Upper lobe of right lung (tissue), 1 donor: ENCODE measurements around the gene NR1I3. TPM values are rescaled to one million over a fixed set of nuclear protein-coding genes. Genes with fewer than 3 reads are reported as not detected.

ENCODE experiments used
- ATAC-seq: fragments of 200-7000 bp; cut with Tn5 transposase; one replicate; pipeline ENCODE4 v1.9.1; 2020; ENCODE audit warnings: mild to moderate bottlenecking, moderate library complexity
- DNase-seq: peaks from one replicate; pipeline ENCODE4 v3.0.0-alpha.2; 2020
- H3K27ac ChIP-seq: fragments of 200-600 bp; one replicate; pipeline ENCODE4 v1.8.0; 2022
- H3K27me3 ChIP-seq: fragments of 200-600 bp; one replicate; pipeline ENCODE4 v1.8.0; 2022; ENCODE audit warnings: mild to moderate bottlenecking
- H3K36me3 ChIP-seq: fragments of 200-600 bp; one replicate; pipeline ENCODE4 v1.8.0; 2022
- H3K4me1 ChIP-seq: fragments of 200-600 bp; one replicate; pipeline ENCODE4 v1.8.0; 2022
- H3K4me3 ChIP-seq: fragments of 200-600 bp; one replicate; pipeline ENCODE4 v1.8.0; 2022; ENCODE audit warnings: mild to moderate bottlenecking
- H3K9me3 ChIP-seq: fragments of 200-600 bp; one replicate; pipeline ENCODE4 v1.8.0; 2022
- CTCF ChIP-seq: fragments of 200-600 bp; IDR thresholded peaks from one replicate; pipeline ENCODE4 v1.8.0; 2022; ENCODE audit warnings: antibody characterized with exemption
- intact Hi-C: fragments of 100-400 bp; cut with DNase I; formaldehyde crosslinking; loops from one replicate; pipeline ENCODE4 v1.11.0; 2022
- total RNA-seq: library from RNA; stranded (reverse); fragmentation: NEBNext Ultra II Directional; extraction: Animal tissue kit (Norgen Biotek cat#: 25700); gene quantifications from one replicate; pipeline ENCODE4 v1.2.1, GENCODE V29; 2021
- donor health status: DM: no; HTN: yes; CAD: no; lungs with severe emphysema.

Gene NR1I3
- total RNA-seq, 1 donor from 2014 or later = not detected

GRCh38 chr1:161218301-161219077 is 19.5 kb downstream of the NR1I3 start:
- Histone ChIP-seq H3K27me3 (no peaks in the 10 kb centered on the region), H3K4me3 (peak overlapping the region; percentile 28), H3K27ac (no peak overlapping the region), H3K4me1 (no peaks in the 10 kb centered on the region), H3K9me3 (no peaks in the 10 kb centered on the region), H3K36me3 (peaks cover 19% of the 10 kb centered on the region)
- intact Hi-C loops = no loop called here
- ATAC-seq = no peak
- no peak for DNase-seq
- TF ChIP-seq CTCF = no peak

- DNase-seq (no peak), ATAC-seq (no peak)
- peak overlapping the region; percentile 28 for H3K4me3 ChIP-seq
- H3K27me3 ChIP-seq = no peaks in the 10 kb centered on the region
- H3K9me3 ChIP-seq = no peaks in the 10 kb centered on the region
- intact Hi-C loops = no loop called here
- no peak for TF ChIP-seq CTCF
- H3K4me1 ChIP-seq = no peaks in the 10 kb centered on the region
- peak overlapping the region; percentile 38 for H3K27ac ChIP-seq
- peaks cover 26% of the 10 kb centered on the region for H3K36me3 ChIP-seq
These were observed 20.2 kb downstream of the NR1I3 start for GRCh38 chr1:161217831-161218230.

- H3K27ac ChIP-seq = peak overlapping the region; percentile 88
- ATAC-seq (peak; percentile 80), DNase-seq (no peak)
- intact Hi-C loops = no loop called here
- H3K4me1 ChIP-seq = no peaks in the 10 kb centered on the region
- no peaks in the 10 kb centered on the region for H3K27me3 ChIP-seq
- no peaks in the 10 kb centered on the region for H3K9me3 ChIP-seq
- H3K4me3 ChIP-seq = peak overlapping the region; percentile 49
- H3K36me3 ChIP-seq = peaks cover 33% of the 10 kb centered on the region
- TF ChIP-seq CTCF = no peak
These were observed 20.9 kb downstream of the NR1I3 start for GRCh38 chr1:161216945-161217712.

GRCh38 chr1:161215076-161215475 is 22.9 kb downstream of the NR1I3 start, which contains the start of gene FCER1G:
Gene FCER1G, plus strand, starts transcription at chr1:161215295. Its CDS starts 27 bp downstream, at chr1:161215322.
- DNase-seq (peak; percentile 85), ATAC-seq (peak; percentile 82)
- Histone ChIP-seq H3K36me3 (peaks cover 53% of the 10 kb centered on the region), H3K27ac (peak within 1 kb of the TSS; percentile 68), H3K4me3 (peak within 1 kb of the TSS; percentile 49), H3K9me3 (no peaks in the 10 kb centered on the region), H3K4me1 (no peaks in the 10 kb centered on the region), H3K27me3 (no peaks in the 10 kb centered on the region)
- intact Hi-C loops = no loop called here
- no peak for TF ChIP-seq CTCF

GRCh38 chr1:161214369-161214768 is 23.6 kb downstream of the NR1I3 start:
- ATAC-seq = peak; percentile 44
- H3K36me3 ChIP-seq = peaks cover 58% of the 10 kb centered on the region
- H3K27me3 ChIP-seq = no peaks in the 10 kb centered on the region
- intact Hi-C loops = no loop called here
- TF ChIP-seq CTCF = no peak
- H3K9me3 ChIP-seq = no peaks in the 10 kb centered on the region
- peak overlapping the region; percentile 55 for H3K27ac ChIP-seq
- no peaks in the 10 kb centered on the region for H3K4me1 ChIP-seq
- H3K4me3 ChIP-seq = peak overlapping the region; percentile 49
- DNase-seq = no peak
